HepG2 (cell line): ENCODE measurements around the gene THPO. TPM values are rescaled to one million over a fixed set of nuclear protein-coding genes. Genes with fewer than 3 reads are reported as not detected.
"Not testable (repeated sequence)": the region's sequence is repeated elsewhere in the genome, so short reads cannot be mapped to it uniquely, and the experiment has no call there.

Experiments
- ATAC-seq: fragments of 200-7000 bp; cut with Tn5 transposase; 3 replicates; pipeline ENCODE4 v1.9.1; 2020; ENCODE audit warnings: mild to moderate bottlenecking, moderate library complexity
- BruUV-seq: library from RNA; stranded (reverse); fragments of 400-500 nt; replicated peaks from 2 replicates; lab custom pipeline; 2021; lab: Mats Ljungman, UMichigan
- CTCF ChIA-PET: fragments of 300-600 bp; formaldehyde crosslinking; extraction: SDS; loops from one replicate; lab custom pipeline; 2021; ENCODE audit warnings: low total read pairs, inconsistent platforms, low intra/inter-chr PET ratio; lab: Yijun Ruan, JAX
- POLR2A ChIA-PET: fragments of 350-600 bp; sonication (Branson Sonifier 250); formaldehyde crosslinking; loops from one replicate; lab custom pipeline; 2020; ENCODE audit warnings: antibody characterized with exemption, inconsistent platforms; lab: Yijun Ruan, JAX
- DNase-seq: peaks from one replicate; pipeline ENCODE4 v3.0.0-alpha.2; 2015; ENCODE audit warnings: low spot score
- FAIRE-seq: peaks from 3 replicates; lab custom pipeline; 2011; peaks lifted over from hg19 to GRCh38; lab: Jason Lieb, UNC
- H2AFZ ChIP-seq: one replicate; pipeline ENCODE4 v1.6.1; 2011; ENCODE audit warnings: low read length, inconsistent platforms
- H3K27ac ChIP-seq: fragments of 300-600 bp; 3 replicates; pipeline ENCODE4 v1.8.0; 2011; ENCODE audit warnings: mixed run types, mild to moderate bottlenecking, mixed read lengths, low read length, inconsistent platforms; ENCODE audit not compliant: insufficient read depth; ENCODE audit errors: extremely low read length
- H3K27me3 ChIP-seq, 2 experiments: fragments of 200-600 bp in 1 of 2; 2 replicates in 1 of 2; 3 replicates in 1 of 2; pipeline versions ENCODE4 v1.6.0 to v1.8.0; 2011; ENCODE audit warnings: low read length in 2 of 2, mild to moderate bottlenecking in 2 of 2, moderate library complexity in 2 of 2, inconsistent platforms in 1 of 2; ENCODE audit not compliant: insufficient read depth in 2 of 2, control insufficient read depth in 1 of 2
- H3K36me3 ChIP-seq, 2 experiments: fragments of 200-600 bp in 1 of 2; replicated peaks in 1 of 2; 2 replicates in 1 of 2; 3 replicates in 1 of 2; pipeline versions ENCODE4 v1.5.1 to v1.8.0; 2011; ENCODE audit warnings: low read length in 2 of 2, inconsistent platforms in 1 of 2; ENCODE audit not compliant: insufficient read depth in 2 of 2, control insufficient read depth in 1 of 2
- H3K4me1 ChIP-seq: 2 replicates; pipeline ENCODE4 v1.5.1; 2012; ENCODE audit warnings: low read length, inconsistent platforms; ENCODE audit not compliant: insufficient read depth
- H3K4me2 ChIP-seq: 2 replicates; pipeline ENCODE4 v1.6.0; 2011; ENCODE audit warnings: low read depth, low read length, inconsistent platforms
- H3K4me3 ChIP-seq, 3 experiments: fragments of 200-600 bp in 1 of 3; sonication (generic), shearing (Covaris generic) in 1 of 3; replicated peaks in 1 of 3; 2 replicates each; pipeline ENCODE4 v1.5.1; 2011 to 2016; ENCODE audit warnings: low read length in 3 of 3, inconsistent platforms in 2 of 3, low read depth in 2 of 3, mild to moderate bottlenecking in 2 of 3, control low read depth in 1 of 3, mixed read lengths in 1 of 3; ENCODE audit not compliant: insufficient read depth in 1 of 3
- H3K79me2 ChIP-seq: one replicate; pipeline ENCODE4 v1.6.1; 2011; ENCODE audit warnings: low read length, inconsistent platforms; ENCODE audit not compliant: insufficient read depth
- H3K9ac ChIP-seq: 2 replicates; pipeline ENCODE4 v1.6.0; 2011; ENCODE audit warnings: mild to moderate bottlenecking, low read depth, low read length, inconsistent platforms; ENCODE audit not compliant: insufficient read depth
- H3K9me3 ChIP-seq: 2 replicates; pipeline ENCODE4 v1.5.1; 2012; ENCODE audit warnings: mild to moderate bottlenecking, low read length
- H4K20me1 ChIP-seq: 2 replicates; pipeline ENCODE4 v1.6.0; 2011; ENCODE audit warnings: inconsistent platforms, mild to moderate bottlenecking, low read length, moderate library complexity; ENCODE audit not compliant: insufficient read depth
- BRD4 ChIP-seq: sonication (generic); formaldehyde crosslinking; IDR thresholded peaks from 2 replicates; pipeline ENCODE4 v1.4.0; 2020; ENCODE audit warnings: missing genetic modification reagents
- ELF4 ChIP-seq: sonication (generic); formaldehyde crosslinking; IDR thresholded peaks from 2 replicates; pipeline ENCODE4 v1.5.0; 2020; ENCODE audit warnings: missing genetic modification reagents, mild to moderate bottlenecking, moderate library complexity, borderline replicate concordance
- FOSL2 ChIP-seq: sonication (generic); formaldehyde crosslinking; IDR thresholded peaks from 2 replicates; pipeline ENCODE4 v1.4.0; 2020; ENCODE audit warnings: missing genetic modification reagents
- MBNL3 ChIP-seq: fragments of 250-450 bp; sonication (Bioruptor Pico); conservative IDR thresholded peaks from 2 replicates; pipeline ENCODE4 v1.8.0; 2022; ENCODE audit warnings: mild to moderate bottlenecking, inconsistent platforms
- MIXL1 ChIP-seq: IDR thresholded peaks from 2 replicates; pipeline ENCODE4 v1.6.1; 2016
- NKX3-1 ChIP-seq: sonication (generic); formaldehyde crosslinking; IDR thresholded peaks from 2 replicates; pipeline ENCODE4 v1.5.0; 2020; ENCODE audit warnings: missing genetic modification reagents
- RBM22 ChIP-seq: fragments of 200-400 bp; formaldehyde crosslinking; optimal IDR thresholded peaks from 2 replicates; pipeline ENCODE3; 2017; ENCODE audit warnings: mild to moderate bottlenecking, low read length, moderate library complexity
- SIN3A ChIP-seq: IDR thresholded peaks from 2 replicates; pipeline ENCODE4 v1.6.1; 2011; ENCODE audit warnings: low read depth, mild to moderate bottlenecking, control low read depth, low read length, borderline replicate concordance
- ZBTB20 ChIP-seq: sonication (generic); formaldehyde crosslinking; IDR thresholded peaks from 2 replicates; pipeline ENCODE4 v1.8.1; 2023; ENCODE audit warnings: missing genetic modification reagents, low read depth, mild to moderate bottlenecking, borderline replicate concordance
- ZFYVE20 ChIP-seq: sonication (generic); formaldehyde crosslinking; IDR thresholded peaks from 2 replicates; pipeline ENCODE4 v1.8.0; 2023; ENCODE audit warnings: low read depth, mild to moderate bottlenecking, moderate library complexity, missing genetic modification reagents, borderline replicate concordance
- ZNF652 ChIP-seq: IDR thresholded peaks from 2 replicates; pipeline ENCODE4 v1.6.1; 2016; ENCODE audit warnings: low read depth, borderline replicate concordance
- ZNF782 ChIP-seq: sonication (generic); formaldehyde crosslinking; IDR thresholded peaks from 2 replicates; pipeline ENCODE4 v1.4.0; 2020; ENCODE audit warnings: missing genetic modification reagents, mild to moderate bottlenecking, borderline replicate concordance
- WGBS: methylation state at CpG from one replicate; pipeline ENCODE4 v1.1.6; 2017; ENCODE audit warnings: low lambda C conversion rate; 5-methylcytosine and 5-hydroxymethylcytosine counted together
- in situ Hi-C: cut with HindIII; loops from 2 replicates; pipeline ENCODE4 v1.10.0; 2017; ENCODE audit warnings: low pct_unique_long_range_greater_than_20kb; ENCODE audit not compliant: extremely low pct_ligation_motif_present
- intact Hi-C: fragments of 100-400 bp; cut with micrococcal nuclease; formaldehyde crosslinking; loops from one replicate; pipeline ENCODE4 v1.10.0; 2022; ENCODE audit not compliant: unreplicated experiment
- polyA plus RNA-seq, 8 experiments: library from polyadenylated mRNA; depleted of rRNA in 3 of 8; stranded (reverse) in 7 of 8; unstranded in 1 of 8; fragments of >200 nt; fragmentation: Illumina TruSeq in 4 of 8; extraction: Trizol in 4 of 8; gene quantifications; 2 replicates each; pipeline versions ENCODE4 v1.2.1 to v1.2.3, GENCODE V29; 2011 to 2016; ENCODE audit warnings: low read depth in 4 of 8, missing spikeins in 1 of 8, mixed read lengths in 1 of 8; ENCODE audit not compliant: insufficient read depth in 1 of 8
- total RNA-seq, 5 experiments: library from RNA; depleted of rRNA; stranded (reverse); fragments of >200 nt; fragmentation: Illumina TruSeq; extraction: Trizol; gene quantifications; 2 replicates each; pipeline ENCODE4 v1.2.3, GENCODE V29; 2016; ENCODE audit warnings: low read depth in 1 of 5
- TF ChIP-seq, protein P1 (sequence below): IDR thresholded peaks from 2 replicates; pipeline ENCODE4 v1.6.1; 2016; ENCODE audit warnings: low read depth, borderline replicate concordance

Gene THPO
- total and polyA plus RNA-seq, 2 of the 13 experiments (the other 11 are each of a cell fraction or from before 2014, with no cell fraction given), result 2.8 to 4.8 TPM

GRCh38 chr3:184341925-184342324 is 36.1 kb downstream of the THPO start (continued):
- TF ChIP-seq FOSL2 (CRISPR knock-in tag) (no peak), MIXL1 (CRISPR knock-in tag) (no peak), MBNL3 (CRISPR knock-in tag) (no peak), SIN3A (no peak)

GRCh38 chr3:184339451-184340135 is 38.4 kb downstream of the THPO start:
- BruUV-seq, H3K27me3 ChIP-seq, FAIRE-seq, in situ Hi-C loops, ATAC-seq, H4K20me1 ChIP-seq, intact Hi-C loops, CTCF ChIA-PET, DNase-seq, H3K9me3 ChIP-seq, H2AFZ ChIP-seq, H3K9ac ChIP-seq, H3K4me2 ChIP-seq, H3K27ac ChIP-seq, H3K4me3 ChIP-seq: not testable (repeated sequence)
- H3K79me2 ChIP-seq, result peaks cover 14% of the 10 kb centered on the region
- peaks cover 18% of the 10 kb centered on the region for H3K4me1 ChIP-seq
- POLR2A ChIA-PET, result interaction anchor here (1.5 kb wide), 1 partner anchor 23 kb away, joined by 3 read pairs; no protein-coding TSS in a partner anchor
- peaks cover 6 to 16% of the 10 kb centered on the region in 2 experiments; a peak in 4 of 5 replicates for H3K36me3 ChIP-seq
- WGBS, result 96% methylated on average over 19 of the region's 19 CpGs

DNA sequence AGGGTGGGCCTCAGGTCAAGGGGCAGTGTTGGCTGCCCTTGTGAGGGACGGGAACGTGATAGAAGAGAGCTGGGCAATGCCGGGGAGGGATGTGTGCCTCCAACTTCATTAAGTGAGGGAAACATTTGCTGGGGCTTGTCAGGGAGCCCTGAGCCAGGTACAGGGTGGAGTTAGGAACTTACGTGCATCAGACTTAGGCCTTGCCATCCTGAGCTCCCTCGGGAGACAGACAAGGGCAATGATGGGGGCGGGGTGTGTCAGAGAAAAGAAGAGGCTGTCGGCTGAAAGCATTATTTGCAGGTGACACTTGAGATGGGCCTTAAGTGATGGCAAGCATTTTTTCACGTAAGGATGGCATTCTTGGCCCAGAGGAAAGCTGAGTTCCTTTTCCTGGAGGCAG is 39.0 kb downstream of the THPO start:
- WGBS, result 90% methylated on average over 8 of the region's 8 CpGs
- intact Hi-C loops, result no loop called here
- TF ChIP-seq ZBTB20 (CRISPR knock-in tag), result no peak
- TF ChIP-seq, protein P1, sequence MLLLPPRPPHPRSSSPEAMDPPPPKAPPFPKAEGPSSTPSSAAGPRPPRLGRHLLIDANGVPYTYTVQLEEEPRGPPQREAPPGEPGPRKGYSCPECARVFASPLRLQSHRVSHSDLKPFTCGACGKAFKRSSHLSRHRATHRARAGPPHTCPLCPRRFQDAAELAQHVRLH, result no peak
- no peak for TF ChIP-seq ELF4 (CRISPR knock-in tag)
- no peak for TF ChIP-seq ZNF782 (CRISPR knock-in tag)
- TF ChIP-seq BRD4, result no peak
- TF ChIP-seq ZNF652 (CRISPR knock-in tag), result no peak
- TF ChIP-seq RBM22, result no peak
- no peak for TF ChIP-seq NKX3-1 (CRISPR knock-in tag)
- no peak for TF ChIP-seq ZFYVE20 (CRISPR knock-in tag)

More for the DNA sequence above, 39.0 kb downstream of the THPO start:
- no TSS peak for BruUV-seq
- DNase-seq (no peak), FAIRE-seq (no peak), ATAC-seq (no peak)
- POLR2A ChIA-PET, result interaction anchor here (1.5 kb wide), 1 partner anchor 23 kb away, joined by 3 read pairs; no protein-coding TSS in a partner anchor
- H2AFZ ChIP-seq, result no peak overlapping the region
- no peak overlapping the region for H3K4me3 ChIP-seq
- H3K9ac ChIP-seq, result no peak overlapping the region
- no peak overlapping the region for H3K27ac ChIP-seq
- H3K4me1 ChIP-seq, result peaks cover 18% of the 10 kb centered on the region
- H4K20me1 ChIP-seq, result peaks cover 15% of the 10 kb centered on the region; the same call in 1 of the 2 replicates
- in situ Hi-C loops, result no loop called here
- H3K36me3 ChIP-seq, result peaks cover 8 to 22% of the 10 kb centered on the region in 2 experiments; a peak in 4 of 5 replicates
- no peaks in the 10 kb centered on the region for H3K9me3 ChIP-seq
- H3K79me2 ChIP-seq, result peaks cover 14% of the 10 kb centered on the region
- H3K4me2 ChIP-seq, result no peak overlapping the region
- CTCF ChIA-PET, result no interaction called here
- no peaks in the 10 kb centered on the region; a peak in 1 of 5 replicates for H3K27me3 ChIP-seq
